IMR-90 (cell line): ENCODE results near the gene CAMK2D. TPM values are rescaled to one million over a fixed set of nuclear protein-coding genes. Genes with fewer than 3 reads are reported as not detected.

ENCODE experiments used
- ATAC-seq: fragments of 200-7000 bp; cut with Tn5 transposase; 2 replicates; pipeline ENCODE4 v1.9.1; 2020; ENCODE audit warnings: low read depth, mild to moderate bottlenecking, moderate library complexity
- BruUV-seq: library from RNA; stranded (reverse); fragments of 400-500 nt; replicated peaks from 2 replicates; lab custom pipeline; 2021; lab: Mats Ljungman, UMichigan
- CTCF ChIA-PET: fragments of 300-600 bp; formaldehyde crosslinking; extraction: SDS; loops from one replicate; lab custom pipeline; 2021; ENCODE audit warnings: antibody characterized with exemption; lab: Yijun Ruan, JAX
- POLR2A ChIA-PET: fragments of 300-600 bp; sonication (Branson Sonifier 250); formaldehyde crosslinking; loops from one replicate; lab custom pipeline; 2022; ENCODE audit warnings: antibody characterized with exemption; ENCODE audit not compliant: unreplicated experiment; lab: Charles Lee
- DNase-seq: peaks from one replicate; pipeline ENCODE4 v3.0.0; 2013
- H2AFZ ChIP-seq: replicated peaks from 2 replicates; pipeline ENCODE3; 2013; ENCODE audit warnings: low read length, mild to moderate bottlenecking; ENCODE audit not compliant: poor library complexity
- H2AK5ac ChIP-seq: 2 replicates; pipeline ENCODE4 v1.6.1; 2013; ENCODE audit warnings: low read depth, low read length, inconsistent platforms
- H2AK9ac ChIP-seq: replicated peaks from 2 replicates; pipeline ENCODE3; 2013; ENCODE audit warnings: mild to moderate bottlenecking, low read depth, low read length, moderate library complexity; ENCODE audit not compliant: poor library complexity
- H2BK120ac ChIP-seq: 2 replicates; pipeline ENCODE4 v1.6.1; 2013; ENCODE audit warnings: low read depth, low read length, inconsistent platforms
- H2BK15ac ChIP-seq: 3 replicates; pipeline ENCODE4 v1.6.1; 2013; ENCODE audit warnings: low read depth, low read length, inconsistent platforms
- H2BK20ac ChIP-seq: 2 replicates; pipeline ENCODE4 v1.6.1; 2013; ENCODE audit warnings: low read depth, mild to moderate bottlenecking, inconsistent platforms, low read length, moderate library complexity
- H2BK5ac ChIP-seq: 2 replicates; pipeline ENCODE4 v1.6.1; 2013; ENCODE audit warnings: mild to moderate bottlenecking, low read depth, low read length, inconsistent platforms; ENCODE audit not compliant: poor library complexity, severe bottlenecking
- H3K14ac ChIP-seq: replicated peaks from 2 replicates; pipeline ENCODE4 v1.6.1; 2013; ENCODE audit warnings: low read depth, low read length, inconsistent platforms
- H3K18ac ChIP-seq: 2 replicates; pipeline ENCODE4 v1.6.1; 2013; ENCODE audit warnings: low read depth, low read length, control low read depth
- H3K23ac ChIP-seq: 2 replicates; pipeline ENCODE4 v1.6.1; 2013; ENCODE audit warnings: low read depth, low read length, inconsistent platforms
- H3K27ac ChIP-seq: 2 replicates; pipeline ENCODE4 v1.5.1; 2013; ENCODE audit warnings: mild to moderate bottlenecking, control low read depth, low read length; ENCODE audit not compliant: insufficient read depth
- H3K27me3 ChIP-seq: 2 replicates; pipeline ENCODE4 v1.6.1; 2013; ENCODE audit warnings: low read length; ENCODE audit not compliant: control insufficient read depth, insufficient read depth
- H3K36me3 ChIP-seq: 2 replicates; pipeline ENCODE4 v1.6.1; 2013; ENCODE audit warnings: low read length, mixed read lengths; ENCODE audit not compliant: control insufficient read depth, insufficient read depth
- H3K4ac ChIP-seq: 2 replicates; pipeline ENCODE4 v1.6.1; 2013; ENCODE audit warnings: low read depth, low read length, inconsistent platforms
- H3K4me1 ChIP-seq: 2 replicates; pipeline ENCODE4 v1.6.1; 2013; ENCODE audit warnings: low read length, mixed read lengths; ENCODE audit not compliant: control insufficient read depth, insufficient read depth
- H3K4me2 ChIP-seq: 2 replicates; pipeline ENCODE4 v1.6.1; 2013; ENCODE audit warnings: low read depth, mild to moderate bottlenecking, control low read depth, low read length, moderate library complexity
- H3K4me3 ChIP-seq: 2 replicates; pipeline ENCODE4 v1.5.1; 2013; ENCODE audit warnings: low read depth, mild to moderate bottlenecking, control low read depth, low read length, moderate library complexity; ENCODE audit not compliant: insufficient read depth
- H3K56ac ChIP-seq: 2 replicates; pipeline ENCODE4 v1.6.1; 2013; ENCODE audit warnings: low read length, inconsistent platforms; ENCODE audit not compliant: insufficient read depth; ENCODE audit errors: extremely low read depth
- H3K79me1 ChIP-seq, 2 experiments: 2 replicates each; pipeline ENCODE4 v1.6.1; 2013; ENCODE audit warnings: low read length in 2 of 2, inconsistent platforms in 1 of 2, low read depth in 1 of 2
- H3K9ac ChIP-seq: 2 replicates; pipeline ENCODE4 v1.6.1; 2013; ENCODE audit warnings: low read depth, low read length, control low read depth
- H3K9me1 ChIP-seq: 2 replicates; pipeline ENCODE4 v1.6.1; 2013; ENCODE audit warnings: low read length, inconsistent platforms; ENCODE audit not compliant: insufficient read depth
- H3K9me3 ChIP-seq: 2 replicates; pipeline ENCODE4 v1.6.1; 2013; ENCODE audit warnings: low read length; ENCODE audit not compliant: control insufficient read depth, insufficient read depth
- H4K20me1 ChIP-seq: 2 replicates; pipeline ENCODE4 v1.6.1; 2013; ENCODE audit warnings: low read length, inconsistent platforms; ENCODE audit not compliant: insufficient read depth
- H4K5ac ChIP-seq: 2 replicates; pipeline ENCODE4 v1.6.1; 2013; ENCODE audit warnings: mild to moderate bottlenecking, low read depth, low read length, control low read depth
- H4K8ac ChIP-seq, 2 experiments: 2 replicates each; pipeline ENCODE4 v1.6.1; 2013; ENCODE audit warnings: low read depth in 2 of 2, low read length in 2 of 2, control low read depth in 1 of 2, inconsistent platforms in 1 of 2
- H4K91ac ChIP-seq: 2 replicates; pipeline ENCODE4 v1.6.1; 2013; ENCODE audit warnings: low read depth, low read length, inconsistent platforms; ENCODE audit not compliant: insufficient read depth
- BHLHE40 ChIP-seq: fragments of 150-350 bp; IDR thresholded peaks from 2 replicates; pipeline ENCODE4 v1.6.1; 2016; ENCODE audit warnings: mild to moderate bottlenecking, low read depth, low read length
- CEBPB ChIP-seq: IDR thresholded peaks from 2 replicates; pipeline ENCODE4 v1.6.1; 2012; ENCODE audit warnings: low read depth, low read length, improper control_type of control experiment
- CHD1 ChIP-seq: IDR thresholded peaks from 2 replicates; pipeline ENCODE4 v1.6.1; 2012; ENCODE audit warnings: low read depth, low read length, improper control_type of control experiment
- CTCF ChIP-seq: conservative IDR thresholded peaks from 2 replicates; pipeline ENCODE4 v1.5.1; 2012; ENCODE audit warnings: mild to moderate bottlenecking, low read depth, low read length, improper control_type of control experiment
- ELK1 ChIP-seq: fragments of 150-350 bp; IDR thresholded peaks from 2 replicates; pipeline ENCODE4 v1.6.1; 2016; ENCODE audit warnings: low read depth, mild to moderate bottlenecking, low read length, moderate library complexity, borderline replicate concordance
- FOS ChIP-seq: fragments of 150-350 bp; IDR thresholded peaks from 2 replicates; pipeline ENCODE4 v1.6.1; 2016; ENCODE audit warnings: low read depth, low read length
- MAFK ChIP-seq: IDR thresholded peaks from 2 replicates; pipeline ENCODE4 v1.6.1; 2012; ENCODE audit warnings: low read depth, low read length, improper control_type of control experiment
- MAZ ChIP-seq: IDR thresholded peaks from 2 replicates; pipeline ENCODE4 v1.6.1; 2012; ENCODE audit warnings: low read depth, mild to moderate bottlenecking, low read length, improper control_type of control experiment, moderate library complexity, borderline replicate concordance
- MXI1 ChIP-seq: IDR thresholded peaks from 2 replicates; pipeline ENCODE4 v1.6.1; 2012; ENCODE audit warnings: low read depth, mild to moderate bottlenecking, low read length, moderate library complexity, borderline replicate concordance
- NFE2L2 ChIP-seq: fragments of 150-350 bp; IDR thresholded peaks from 2 replicates; pipeline ENCODE4 v1.6.1; 2016; ENCODE audit warnings: low read depth, mild to moderate bottlenecking, low read length
- POLR2A ChIP-seq: IDR thresholded peaks from 2 replicates; pipeline ENCODE4 v1.6.1; 2012; ENCODE audit warnings: mild to moderate bottlenecking, low read depth, low read length
- RAD21 ChIP-seq: IDR thresholded peaks from 2 replicates; pipeline ENCODE4 v1.6.1; 2012; ENCODE audit warnings: low read length, improper control_type of control experiment
- RCOR1 ChIP-seq: IDR thresholded peaks from 2 replicates; pipeline ENCODE4 v1.6.1; 2012; ENCODE audit warnings: mild to moderate bottlenecking, low read length, improper control_type of control experiment; ENCODE audit not compliant: insufficient replicate concordance
- RFX5 ChIP-seq: IDR thresholded peaks from 2 replicates; pipeline ENCODE4 v1.8.0; 2012; ENCODE audit warnings: low read depth, mild to moderate bottlenecking, low read length, moderate library complexity
- SMC3 ChIP-seq: fragments of 150-350 bp; IDR thresholded peaks from 2 replicates; pipeline ENCODE4 v1.6.1; 2016; ENCODE audit warnings: low read depth, mild to moderate bottlenecking, antibody characterized with exemption, low read length, moderate library complexity
- USF2 ChIP-seq: fragments of 150-350 bp; IDR thresholded peaks from 2 replicates; pipeline ENCODE4 v1.6.1; 2017; ENCODE audit warnings: mild to moderate bottlenecking, antibody characterized with exemption, low read length, low read depth
- WGBS, 2 experiments: methylation state at CpG; one replicate each; pipeline versions ENCODE4 v1.1.5 to v1.1.7; 2013; ENCODE audit warnings: missing lambda C conversion rate in 2 of 2; ENCODE audit not compliant: insufficient read length in 1 of 2; ENCODE audit errors: extremely low coverage in 2 of 2; 5-methylcytosine and 5-hydroxymethylcytosine counted together
- dilution Hi-C: fragments of 300-500 bp; cut with HindIII; formaldehyde crosslinking; loops from one replicate; pipeline ENCODE4 v1.14.3; 2018; ENCODE audit warnings: low sequenced_read_pairs; ENCODE audit not compliant: unreplicated experiment
- in situ Hi-C: fragments of 300-500 bp; cut with MboI; formaldehyde crosslinking; loops from 3 replicates; pipeline ENCODE4 v1.14.3; 2019; ENCODE audit warnings: low sequenced_read_pairs, inconsistent platforms, mixed read lengths
- intact Hi-C: fragments of 100-400 bp; cut with micrococcal nuclease; formaldehyde crosslinking; loops from 2 replicates; pipeline ENCODE4 v1.10.0; 2022
- polyA plus RNA-seq, 3 experiments: library from polyadenylated mRNA; depleted of rRNA; stranded (reverse); fragments of >200 nt; gene quantifications; 2 replicates each; pipeline ENCODE4 v1.2.3, GENCODE V29; 2012; ENCODE audit warnings: low replicate concordance in 1 of 3
- total RNA-seq: library from RNA; depleted of rRNA; stranded (reverse); fragments of >200 nt; gene quantifications from 2 replicates; pipeline ENCODE4 v1.2.3, GENCODE V29; 2012

CAMK2D gene
- total and polyA plus RNA-seq, 2 of the 4 experiments (the other 2 are of a cell fraction): 44.6 to 156 TPM

DNA sequence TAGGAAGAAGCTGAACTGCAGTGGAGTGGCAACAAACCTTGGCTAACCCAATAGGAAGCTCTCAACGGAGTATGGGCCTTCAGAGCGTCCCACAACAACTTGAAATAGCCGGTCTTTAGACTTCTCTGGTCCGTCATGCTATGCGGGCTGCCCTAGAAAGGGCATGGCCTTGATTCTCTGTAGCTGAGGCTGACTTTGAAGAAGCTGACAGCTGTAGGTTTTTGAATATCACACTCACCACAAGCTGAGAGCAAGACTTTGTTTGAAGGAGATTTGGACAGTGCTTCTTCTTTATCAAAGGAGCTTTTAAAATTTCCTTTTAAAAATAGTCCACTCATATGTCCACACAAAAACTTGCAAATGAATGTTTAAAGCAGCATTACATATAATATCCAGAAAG lies 322.9 kb downstream of the CAMK2D start:
- no peaks in the 10 kb centered on the region for H3K9me1 ChIP-seq
- H3K4me2 ChIP-seq: no peak overlapping the region
- H4K91ac ChIP-seq: no peak overlapping the region
- no peaks in the 10 kb centered on the region for H3K36me3 ChIP-seq
- no peak overlapping the region for H2AK9ac ChIP-seq
- H3K4me1 ChIP-seq: peaks cover 3% of the 10 kb centered on the region; the same call in 1 of the 2 replicates
- H2AK5ac ChIP-seq: no peak overlapping the region
- no peak overlapping the region for H2BK5ac ChIP-seq
- H3K14ac ChIP-seq: no peak overlapping the region
- no peak overlapping the region for H4K5ac ChIP-seq
- H2BK15ac ChIP-seq: no peak overlapping the region
- in situ Hi-C loops: no loop called here
- H3K9ac ChIP-seq: no peak overlapping the region
- H3K27ac ChIP-seq: no peak overlapping the region
- no peaks in the 10 kb centered on the region for H3K79me1 ChIP-seq
- H3K9me3 ChIP-seq: no peaks in the 10 kb centered on the region
- 67% methylated on average over 3 of the region's 5 CpGs; no CpG with 5 or more reads in 1 of the 2 experiments for WGBS, 2 experiments
- H4K8ac ChIP-seq: no peak overlapping the region
- H2BK120ac ChIP-seq: no peak overlapping the region
- intact Hi-C loops: no loop called here
- H3K18ac ChIP-seq: no peak overlapping the region
- ChIA-PET POLR2A (no interaction called here), CTCF (no interaction called here)
- no peak overlapping the region for H3K56ac ChIP-seq
- no peaks in the 10 kb centered on the region for H3K27me3 ChIP-seq
- TF ChIP-seq MAFK (no peak), FOS (no peak), MAZ (no peak), SMC3 (no peak), RAD21 (no peak), BHLHE40 (no peak), POLR2A (no peak), NFE2L2 (no peak), CHD1 (no peak), RFX5 (no peak), CTCF (no peak), MXI1 (no peak), USF2 (no peak), RCOR1 (no peak), CEBPB (no peak), ELK1 (no peak)
- no peak overlapping the region; the same call in 1 of the 2 replicates for H2BK20ac ChIP-seq
- H3K4me3 ChIP-seq: no peak overlapping the region
- DNase-seq (no peak), ATAC-seq (no peak)
- dilution Hi-C loops: no loop called here
- H4K20me1 ChIP-seq: no peaks in the 10 kb centered on the region
- no peak overlapping the region for H3K4ac ChIP-seq
- H2AFZ ChIP-seq: no peak overlapping the region
- no peak overlapping the region for H3K23ac ChIP-seq
- no TSS peak for BruUV-seq
